IMR-90 (cell line): ENCODE data around the gene NAGLU. TPM values are rescaled to one million over a fixed set of nuclear protein-coding genes. Genes with fewer than 3 reads are reported as not detected.

Source experiments
- ATAC-seq: fragments of 200-7000 bp; cut with Tn5 transposase; 2 replicates; pipeline ENCODE4 v1.9.1; 2020; ENCODE audit warnings: low read depth, mild to moderate bottlenecking, moderate library complexity
- BruUV-seq: library from RNA; stranded (reverse); fragments of 400-500 nt; replicated peaks from 2 replicates; lab custom pipeline; 2021; lab: Mats Ljungman, UMichigan
- CTCF ChIA-PET: fragments of 300-600 bp; formaldehyde crosslinking; extraction: SDS; loops from one replicate; lab custom pipeline; 2021; ENCODE audit warnings: antibody characterized with exemption; lab: Yijun Ruan, JAX
- POLR2A ChIA-PET: fragments of 300-600 bp; sonication (Branson Sonifier 250); formaldehyde crosslinking; loops from one replicate; lab custom pipeline; 2022; ENCODE audit warnings: antibody characterized with exemption; ENCODE audit not compliant: unreplicated experiment; lab: Charles Lee
- DNase-seq: peaks from one replicate; pipeline ENCODE4 v3.0.0; 2013
- H2AFZ ChIP-seq: replicated peaks from 2 replicates; pipeline ENCODE3; 2013; ENCODE audit warnings: low read length, mild to moderate bottlenecking; ENCODE audit not compliant: poor library complexity
- H2AK5ac ChIP-seq: 2 replicates; pipeline ENCODE4 v1.6.1; 2013; ENCODE audit warnings: low read depth, low read length, inconsistent platforms
- H2AK9ac ChIP-seq: replicated peaks from 2 replicates; pipeline ENCODE3; 2013; ENCODE audit warnings: mild to moderate bottlenecking, low read depth, low read length, moderate library complexity; ENCODE audit not compliant: poor library complexity
- H2BK120ac ChIP-seq: 2 replicates; pipeline ENCODE4 v1.6.1; 2013; ENCODE audit warnings: low read depth, low read length, inconsistent platforms
- H2BK15ac ChIP-seq: 3 replicates; pipeline ENCODE4 v1.6.1; 2013; ENCODE audit warnings: low read depth, low read length, inconsistent platforms
- H2BK20ac ChIP-seq: 2 replicates; pipeline ENCODE4 v1.6.1; 2013; ENCODE audit warnings: low read depth, mild to moderate bottlenecking, inconsistent platforms, low read length, moderate library complexity
- H2BK5ac ChIP-seq: 2 replicates; pipeline ENCODE4 v1.6.1; 2013; ENCODE audit warnings: mild to moderate bottlenecking, low read depth, low read length, inconsistent platforms; ENCODE audit not compliant: poor library complexity, severe bottlenecking
- H3K14ac ChIP-seq: replicated peaks from 2 replicates; pipeline ENCODE4 v1.6.1; 2013; ENCODE audit warnings: low read depth, low read length, inconsistent platforms
- H3K18ac ChIP-seq: 2 replicates; pipeline ENCODE4 v1.6.1; 2013; ENCODE audit warnings: low read depth, low read length, control low read depth
- H3K23ac ChIP-seq: 2 replicates; pipeline ENCODE4 v1.6.1; 2013; ENCODE audit warnings: low read depth, low read length, inconsistent platforms
- H3K27ac ChIP-seq: 2 replicates; pipeline ENCODE4 v1.5.1; 2013; ENCODE audit warnings: mild to moderate bottlenecking, control low read depth, low read length; ENCODE audit not compliant: insufficient read depth
- H3K27me3 ChIP-seq: 2 replicates; pipeline ENCODE4 v1.6.1; 2013; ENCODE audit warnings: low read length; ENCODE audit not compliant: control insufficient read depth, insufficient read depth
- H3K36me3 ChIP-seq: 2 replicates; pipeline ENCODE4 v1.6.1; 2013; ENCODE audit warnings: low read length, mixed read lengths; ENCODE audit not compliant: control insufficient read depth, insufficient read depth
- H3K4ac ChIP-seq: 2 replicates; pipeline ENCODE4 v1.6.1; 2013; ENCODE audit warnings: low read depth, low read length, inconsistent platforms
- H3K4me1 ChIP-seq: 2 replicates; pipeline ENCODE4 v1.6.1; 2013; ENCODE audit warnings: low read length, mixed read lengths; ENCODE audit not compliant: control insufficient read depth, insufficient read depth
- H3K4me2 ChIP-seq: 2 replicates; pipeline ENCODE4 v1.6.1; 2013; ENCODE audit warnings: low read depth, mild to moderate bottlenecking, control low read depth, low read length, moderate library complexity
- H3K4me3 ChIP-seq: 2 replicates; pipeline ENCODE4 v1.5.1; 2013; ENCODE audit warnings: low read depth, mild to moderate bottlenecking, control low read depth, low read length, moderate library complexity; ENCODE audit not compliant: insufficient read depth
- H3K56ac ChIP-seq: 2 replicates; pipeline ENCODE4 v1.6.1; 2013; ENCODE audit warnings: low read length, inconsistent platforms; ENCODE audit not compliant: insufficient read depth; ENCODE audit errors: extremely low read depth
- H3K79me1 ChIP-seq, 2 experiments: 2 replicates each; pipeline ENCODE4 v1.6.1; 2013; ENCODE audit warnings: low read length in 2 of 2, inconsistent platforms in 1 of 2, low read depth in 1 of 2
- H3K9ac ChIP-seq: 2 replicates; pipeline ENCODE4 v1.6.1; 2013; ENCODE audit warnings: low read depth, low read length, control low read depth
- H3K9me1 ChIP-seq: 2 replicates; pipeline ENCODE4 v1.6.1; 2013; ENCODE audit warnings: low read length, inconsistent platforms; ENCODE audit not compliant: insufficient read depth
- H3K9me3 ChIP-seq: 2 replicates; pipeline ENCODE4 v1.6.1; 2013; ENCODE audit warnings: low read length; ENCODE audit not compliant: control insufficient read depth, insufficient read depth
- H4K20me1 ChIP-seq: 2 replicates; pipeline ENCODE4 v1.6.1; 2013; ENCODE audit warnings: low read length, inconsistent platforms; ENCODE audit not compliant: insufficient read depth
- H4K5ac ChIP-seq: 2 replicates; pipeline ENCODE4 v1.6.1; 2013; ENCODE audit warnings: mild to moderate bottlenecking, low read depth, low read length, control low read depth
- H4K8ac ChIP-seq, 2 experiments: 2 replicates each; pipeline ENCODE4 v1.6.1; 2013; ENCODE audit warnings: low read depth in 2 of 2, low read length in 2 of 2, control low read depth in 1 of 2, inconsistent platforms in 1 of 2
- H4K91ac ChIP-seq: 2 replicates; pipeline ENCODE4 v1.6.1; 2013; ENCODE audit warnings: low read depth, low read length, inconsistent platforms; ENCODE audit not compliant: insufficient read depth
- RAD21 ChIP-seq: IDR thresholded peaks from 2 replicates; pipeline ENCODE4 v1.6.1; 2012; ENCODE audit warnings: low read length, improper control_type of control experiment
- WGBS, 2 experiments: methylation state at CpG; one replicate each; pipeline versions ENCODE4 v1.1.5 to v1.1.7; 2013; ENCODE audit warnings: missing lambda C conversion rate in 2 of 2; ENCODE audit not compliant: insufficient read length in 1 of 2; ENCODE audit errors: extremely low coverage in 2 of 2; 5-methylcytosine and 5-hydroxymethylcytosine counted together
- dilution Hi-C: fragments of 300-500 bp; cut with HindIII; formaldehyde crosslinking; loops from one replicate; pipeline ENCODE4 v1.14.3; 2018; ENCODE audit warnings: low sequenced_read_pairs; ENCODE audit not compliant: unreplicated experiment
- in situ Hi-C: fragments of 300-500 bp; cut with MboI; formaldehyde crosslinking; loops from 3 replicates; pipeline ENCODE4 v1.14.3; 2019; ENCODE audit warnings: low sequenced_read_pairs, inconsistent platforms, mixed read lengths
- intact Hi-C: fragments of 100-400 bp; cut with micrococcal nuclease; formaldehyde crosslinking; loops from 2 replicates; pipeline ENCODE4 v1.10.0; 2022
- polyA plus RNA-seq, 3 experiments: library from polyadenylated mRNA; depleted of rRNA; stranded (reverse); fragments of >200 nt; gene quantifications; 2 replicates each; pipeline ENCODE4 v1.2.3, GENCODE V29; 2012; ENCODE audit warnings: low replicate concordance in 1 of 3
- total RNA-seq: library from RNA; depleted of rRNA; stranded (reverse); fragments of >200 nt; gene quantifications from 2 replicates; pipeline ENCODE4 v1.2.3, GENCODE V29; 2012
- TF ChIP-seq, protein P1 (sequence below): fragments of 150-350 bp; IDR thresholded peaks from 2 replicates; pipeline ENCODE4 v1.6.1; 2017; ENCODE audit warnings: mild to moderate bottlenecking, antibody characterized with exemption, low read length, low read depth
- TF ChIP-seq, protein P2 (sequence below): conservative IDR thresholded peaks from 2 replicates; pipeline ENCODE4 v1.5.1; 2012; ENCODE audit warnings: mild to moderate bottlenecking, low read depth, low read length, improper control_type of control experiment

NAGLU gene
- total and polyA plus RNA-seq, 2 of the 4 experiments (the other 2 are of a cell fraction): 6.5 to 29.2 TPM

GRCh38 chr17:42520540-42520951, 15.5 kb upstream of the NAGLU start:
- peak overlapping the region; percentile 39 for H3K4me2 ChIP-seq
- 23% methylated on average over 4 of the region's 9 CpGs; no CpG with 5 or more reads in 1 of the 2 experiments for WGBS, 2 experiments
- BruUV-seq: no TSS peak
- no peaks in the 10 kb centered on the region for H3K27me3 ChIP-seq
- dilution Hi-C loops: no loop called here
- H2BK5ac ChIP-seq: peak overlapping the region; percentile 99
- CTCF ChIA-PET: interaction anchor here (1.9 kb wide), 1 partner anchor 198 kb away, joined by 4 read pairs; no protein-coding TSS in a partner anchor
- peak overlapping the region; percentile 100 for H2BK120ac ChIP-seq
- peak overlapping the region; percentile 99 to 100 for H4K8ac ChIP-seq
- H3K79me1 ChIP-seq: peaks cover 9 to 58% of the 10 kb centered on the region in 2 experiments; a peak in 3 of 4 replicates
- H3K4me1 ChIP-seq: peaks cover 59% of the 10 kb centered on the region
- POLR2A ChIA-PET: interaction anchor here (0.8 to 4.2 kb wide), 4 partner anchors 16 to 554 kb away, joined by 3 to 17 read pairs (median 5); partner anchors contain the start of genes CAVIN1 and NAGLU
- peak overlapping the region; percentile 98 for H3K56ac ChIP-seq
- intact Hi-C loops: loop anchor here (2.0 to 10.0 kb wide), 2 partner anchors 98 to 386 kb away; partner anchors contain the start of gene CAVIN1
- no peak overlapping the region for H3K4me3 ChIP-seq
- H4K20me1 ChIP-seq: no peaks in the 10 kb centered on the region; the same call in 1 of the 2 replicates
- peak overlapping the region; percentile 99 for H3K23ac ChIP-seq
- peaks cover 34% of the 10 kb centered on the region for H3K9me1 ChIP-seq
- H2AK5ac ChIP-seq: peak overlapping the region; percentile 100
- H3K14ac ChIP-seq: peak overlapping the region; percentile 99
- H3K9me3 ChIP-seq: no peaks in the 10 kb centered on the region
- peak overlapping the region; percentile 100; the same call in 2 of the 3 replicates for H2BK15ac ChIP-seq
- H3K36me3 ChIP-seq: peaks cover 2% of the 10 kb centered on the region; the same call in 1 of the 2 replicates
- H2AK9ac ChIP-seq: peak overlapping the region; percentile 100
- DNase-seq (no peak), ATAC-seq (peak; percentile 7)
- in situ Hi-C loops: loop anchor here (5.0 to 10.0 kb wide), 2 partner anchors 198 to 296 kb away; no protein-coding TSS in a partner anchor
- peak overlapping the region; percentile 98 for H2BK20ac ChIP-seq
- no peak for TF ChIP-seq RAD21
- TF ChIP-seq, protein P1, sequence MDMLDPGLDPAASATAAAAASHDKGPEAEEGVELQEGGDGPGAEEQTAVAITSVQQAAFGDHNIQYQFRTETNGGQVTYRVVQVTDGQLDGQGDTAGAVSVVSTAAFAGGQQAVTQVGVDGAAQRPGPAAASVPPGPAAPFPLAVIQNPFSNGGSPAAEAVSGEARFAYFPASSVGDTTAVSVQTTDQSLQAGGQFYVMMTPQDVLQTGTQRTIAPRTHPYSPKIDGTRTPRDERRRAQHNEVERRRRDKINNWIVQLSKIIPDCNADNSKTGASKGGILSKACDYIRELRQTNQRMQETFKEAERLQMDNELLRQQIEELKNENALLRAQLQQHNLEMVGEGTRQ: no peak
- TF ChIP-seq, protein P2, sequence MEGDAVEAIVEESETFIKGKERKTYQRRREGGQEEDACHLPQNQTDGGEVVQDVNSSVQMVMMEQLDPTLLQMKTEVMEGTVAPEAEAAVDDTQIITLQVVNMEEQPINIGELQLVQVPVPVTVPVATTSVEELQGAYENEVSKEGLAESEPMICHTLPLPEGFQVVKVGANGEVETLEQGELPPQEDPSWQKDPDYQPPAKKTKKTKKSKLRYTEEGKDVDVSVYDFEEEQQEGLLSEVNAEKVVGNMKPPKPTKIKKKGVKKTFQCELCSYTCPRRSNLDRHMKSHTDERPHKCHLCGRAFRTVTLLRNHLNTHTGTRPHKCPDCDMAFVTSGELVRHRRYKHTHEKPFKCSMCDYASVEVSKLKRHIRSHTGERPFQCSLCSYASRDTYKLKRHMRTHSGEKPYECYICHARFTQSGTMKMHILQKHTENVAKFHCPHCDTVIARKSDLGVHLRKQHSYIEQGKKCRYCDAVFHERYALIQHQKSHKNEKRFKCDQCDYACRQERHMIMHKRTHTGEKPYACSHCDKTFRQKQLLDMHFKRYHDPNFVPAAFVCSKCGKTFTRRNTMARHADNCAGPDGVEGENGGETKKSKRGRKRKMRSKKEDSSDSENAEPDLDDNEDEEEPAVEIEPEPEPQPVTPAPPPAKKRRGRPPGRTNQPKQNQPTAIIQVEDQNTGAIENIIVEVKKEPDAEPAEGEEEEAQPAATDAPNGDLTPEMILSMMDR: 0 out of 2 replicates have a peak, but pooled peaks have one; percentile 20
- peak overlapping the region; percentile 100 for H4K91ac ChIP-seq
- peak overlapping the region; percentile 83 for H3K9ac ChIP-seq
- peak overlapping the region; percentile 68 for H2AFZ ChIP-seq
- H3K27ac ChIP-seq: peak overlapping the region; percentile 99
- H4K5ac ChIP-seq: peak overlapping the region; percentile 81
- peak overlapping the region; percentile 100 for H3K4ac ChIP-seq
- H3K18ac ChIP-seq: peak overlapping the region; percentile 97
